Stimulated activated CD8-positive, alpha-beta memory T cell treated with anti-CD3 and anti-CD28 coated beads, Interleukin-15, amount 100 ng/mL, for 24 hours (primary cell): ENCODE measurements around the gene C1orf232.

Source experiments
- DNase-seq: peaks from one replicate; pipeline ENCODE4 v3.0.0-alpha.2; 2020; ENCODE audit warnings: low read depth

The C1orf232 gene

GRCh38 chr1:26124418-26125331 lies 44.1 kb downstream of the C1orf232 start:
- DNase-seq, result no peak

GRCh38 chr1:26122988-26123973 lies 45.5 kb downstream of the C1orf232 start:
- no peak for DNase-seq

- DNase-seq, result no peak
Observed at GRCh38 chr1:26121854-26122773, 46.6 kb downstream of the C1orf232 start.

- no peak for DNase-seq
Observed at GRCh38 chr1:26119892-26120608, 48.7 kb downstream of the C1orf232 start.

GRCh38 chr1:26114165-26114927 lies 54.4 kb downstream of the C1orf232 start:
- no peak for DNase-seq
